ENCODE measurements around the gene TRMU.
"Not testable (repeated sequence)": the region's sequence is repeated elsewhere in the genome, so short reads cannot be mapped to it uniquely, and the experiment has no call there.

TRMU gene

GRCh38 chr22:46401370-46401769 is 65.9 kb downstream of the TRMU start:
- POLR2A ChIA-PET (ENCODE audit: low non-redundant PET), result no interaction called here

GRCh38 chr22:46402505-46402904 is 67.0 kb downstream of the TRMU start:
- no peak for DNase-seq (ENCODE audit: low spot score)
- H3K27ac ChIP-seq, result no peak overlapping the region
- CTCF ChIA-PET, result interaction anchor here (0.6 kb wide), 1 partner anchor 134 kb away, joined by 4 read pairs; no protein-coding TSS in a partner anchor
- TF ChIP-seq CTCF (conservative IDR thresholded peaks at IDR 0.05; ENCODE audit: low read depth), result no peak
- POLR2A ChIA-PET (ENCODE audit: low non-redundant PET), result no interaction called here

More at GRCh38 chr22:46401370-46401769, 65.9 kb downstream of the TRMU start:
- CTCF ChIA-PET, result interaction anchor here (0.8 kb wide), 1 partner anchor 92 kb away, joined by 3 read pairs; no protein-coding TSS in a partner anchor
- no peak for DNase-seq (ENCODE audit: low spot score)
- peak overlapping the region; percentile 12; the same call in 1 of the 2 replicates for H3K27ac ChIP-seq
- no peak for TF ChIP-seq CTCF (conservative IDR thresholded peaks at IDR 0.05; ENCODE audit: low read depth)

GRCh38 chr22:46403880-46404279 is 68.4 kb downstream of the TRMU start:
- CTCF ChIA-PET; H3K27ac ChIP-seq; DNase-seq (ENCODE audit: low spot score): not testable (repeated sequence)
- POLR2A ChIA-PET (ENCODE audit: low non-redundant PET), result interaction anchor here (0.6 kb wide), 1 partner anchor 406 kb away, joined by 4 read pairs; no protein-coding TSS in a partner anchor

GRCh38 chr22:46405901-46406300 is 70.4 kb downstream of the TRMU start:
- ChIA-PET POLR2A (ENCODE audit: low non-redundant PET) (interaction anchor here (0.5 kb wide), 1 partner anchor 20 kb away, joined by 8 read pairs; no protein-coding TSS in a partner anchor), CTCF (no interaction called here)
- no peak for TF ChIP-seq CTCF (conservative IDR thresholded peaks at IDR 0.05; ENCODE audit: low read depth)
- peak overlapping the region; percentile 37 for H3K27ac ChIP-seq
- DNase-seq (ENCODE audit: low spot score), result no peak

GRCh38 chr22:46406349-46406748 is 70.8 kb downstream of the TRMU start:
- POLR2A ChIA-PET (ENCODE audit: low non-redundant PET), result interaction anchor here (0.5 kb wide), 1 partner anchor 21 kb away, joined by 8 read pairs; no protein-coding TSS in a partner anchor
- CTCF ChIA-PET, result no interaction called here
- TF ChIP-seq CTCF (conservative IDR thresholded peaks at IDR 0.05; ENCODE audit: low read depth), result no peak
- no peak for DNase-seq (ENCODE audit: low spot score)
- peak overlapping the region; percentile 37 for H3K27ac ChIP-seq

GRCh38 chr22:46406791-46407190 is 71.3 kb downstream of the TRMU start:
- DNase-seq (ENCODE audit: low spot score), result no peak
- POLR2A ChIA-PET (ENCODE audit: low non-redundant PET), result no interaction called here
- peak overlapping the region; percentile 37 for H3K27ac ChIP-seq
- CTCF ChIA-PET, result no interaction called here
- TF ChIP-seq CTCF (conservative IDR thresholded peaks at IDR 0.05; ENCODE audit: low read depth), result no peak

Data from RWPE1 (cell line).